ENCODE results near the gene PES1.
"Not testable (repeated sequence)": the region's sequence is repeated elsewhere in the genome, so short reads cannot be mapped to it uniquely, and the experiment has no call there.

The PES1 gene

DNA sequence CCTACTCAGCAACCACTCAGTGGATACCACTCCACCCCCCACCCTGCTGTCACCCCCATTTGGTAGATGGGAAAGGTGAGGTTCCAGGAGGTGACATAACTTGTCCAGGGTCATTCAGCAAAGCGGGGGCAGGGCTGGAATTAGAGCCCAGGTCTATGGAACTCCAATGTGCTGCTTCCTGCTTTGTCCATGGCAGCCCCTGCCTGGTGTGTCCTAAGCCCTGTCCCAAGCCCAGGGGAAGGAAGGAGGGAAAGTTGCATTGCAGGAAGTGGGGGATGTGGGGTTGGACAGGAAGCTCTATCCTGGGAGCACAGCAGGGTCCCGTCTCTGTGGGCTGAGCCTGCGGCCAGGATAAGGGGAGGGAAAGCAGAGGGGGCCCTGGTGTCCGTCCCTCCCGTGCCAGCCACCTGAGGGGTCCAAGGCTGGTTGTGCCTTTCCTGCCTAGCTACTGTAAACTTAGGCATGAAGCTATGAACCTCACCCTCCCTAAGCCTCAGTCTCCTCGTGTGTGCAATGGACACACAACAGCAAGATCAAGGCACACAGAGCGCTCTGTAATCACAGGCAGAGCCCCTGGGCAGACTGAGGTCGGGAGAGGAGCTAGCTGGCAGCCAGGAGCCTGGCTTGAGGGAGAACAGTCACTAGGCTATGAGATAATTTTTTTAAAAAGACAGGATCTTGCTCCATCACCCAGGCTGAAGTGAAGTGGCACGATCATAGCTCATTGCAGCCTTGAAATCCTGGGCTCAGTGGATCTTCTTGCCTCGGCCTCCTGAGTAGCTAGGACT is 30.1 kb downstream of the PES1 start:
- Histone ChIP-seq H3K4me3 (ENCODE audit: low read length) (no peak overlapping the region), H3K9ac (ENCODE audit: low read depth, low read length) (no peak overlapping the region), H3K9me3 (replicated peaks; ENCODE audit: low read length) (no peaks in the 10 kb centered on the region), H3K27me3 (ENCODE audit: control insufficient read depth, insufficient read depth, low read length) (peaks cover 22% of the 10 kb centered on the region), H3K36me3 (ENCODE audit: insufficient read depth, low read length) (no peaks in the 10 kb centered on the region), H3K4me1 (ENCODE audit: control insufficient read depth, insufficient read depth, low read length) (no peaks in the 10 kb centered on the region), H3K4me2 (ENCODE audit: low read length) (no peak overlapping the region)

DNA sequence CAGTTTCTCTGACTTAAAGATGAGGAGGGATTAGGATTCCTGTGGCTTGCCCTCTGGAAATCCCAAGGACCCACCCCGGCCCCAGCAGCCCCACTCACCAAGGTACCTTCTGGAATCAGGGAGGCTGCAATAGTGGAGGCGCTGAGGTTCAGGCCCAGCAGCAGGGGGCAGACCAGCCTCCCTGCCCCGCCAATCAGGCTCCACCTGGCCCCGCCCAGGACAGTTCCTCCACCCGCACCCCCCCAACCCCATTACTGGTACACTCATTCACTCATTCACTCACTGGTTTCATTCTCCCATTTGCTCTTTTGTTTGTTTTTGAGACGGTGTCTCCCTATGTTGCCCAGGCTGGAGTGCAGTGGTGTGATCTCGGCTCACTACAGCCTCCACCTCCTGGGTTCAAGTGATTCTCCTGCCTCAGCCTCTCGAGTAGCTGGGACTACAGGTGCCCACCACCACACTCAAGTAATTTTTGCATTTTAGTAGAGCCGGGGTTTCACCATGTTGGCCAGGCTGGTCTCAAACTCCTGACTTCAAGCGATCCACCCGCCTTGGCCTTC is 31.0 kb downstream of the PES1 start:
- H3K36me3 ChIP-seq (ENCODE audit: insufficient read depth, low read length); H3K4me3 ChIP-seq (ENCODE audit: low read length); H3K4me2 ChIP-seq (ENCODE audit: low read length); H3K9ac ChIP-seq (ENCODE audit: low read depth, low read length); H3K9me3 ChIP-seq (replicated peaks; ENCODE audit: low read length); H3K4me1 ChIP-seq (ENCODE audit: control insufficient read depth, insufficient read depth, low read length): not testable (repeated sequence)
- peaks cover 15% of the 10 kb centered on the region for H3K27me3 ChIP-seq (ENCODE audit: control insufficient read depth, insufficient read depth, low read length)

DNA sequence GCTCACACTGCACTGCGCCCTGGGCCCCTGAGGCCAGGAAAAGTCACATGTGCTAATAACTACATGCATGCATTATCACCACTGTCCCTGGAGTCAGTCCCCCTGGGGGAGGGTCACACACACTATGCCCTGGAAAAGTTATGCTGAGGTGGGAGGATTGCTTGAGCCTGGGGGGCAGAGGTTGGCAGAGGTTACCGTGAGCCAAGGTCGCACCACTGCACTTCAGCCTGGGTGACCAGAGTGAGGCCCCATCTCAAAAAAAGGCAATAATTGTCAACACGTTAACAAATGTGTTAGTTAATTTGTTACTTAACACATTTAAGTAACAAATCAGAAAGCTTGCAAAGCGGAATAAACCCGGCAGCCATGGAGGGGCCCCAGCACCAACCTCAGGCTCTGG is 31.8 kb downstream of the PES1 start:
- no peak overlapping the region for H3K4me3 ChIP-seq (ENCODE audit: low read length)
- H3K9me3 ChIP-seq (replicated peaks; ENCODE audit: low read length): no peaks in the 10 kb centered on the region
- no peaks in the 10 kb centered on the region for H3K36me3 ChIP-seq (ENCODE audit: insufficient read depth, low read length)
- H3K4me2 ChIP-seq (ENCODE audit: low read length): no peak overlapping the region
- no peaks in the 10 kb centered on the region for H3K4me1 ChIP-seq (ENCODE audit: control insufficient read depth, insufficient read depth, low read length)
- peaks cover 7% of the 10 kb centered on the region for H3K27me3 ChIP-seq (ENCODE audit: control insufficient read depth, insufficient read depth, low read length)
- H3K9ac ChIP-seq (ENCODE audit: low read depth, low read length): no peak overlapping the region

DNA sequence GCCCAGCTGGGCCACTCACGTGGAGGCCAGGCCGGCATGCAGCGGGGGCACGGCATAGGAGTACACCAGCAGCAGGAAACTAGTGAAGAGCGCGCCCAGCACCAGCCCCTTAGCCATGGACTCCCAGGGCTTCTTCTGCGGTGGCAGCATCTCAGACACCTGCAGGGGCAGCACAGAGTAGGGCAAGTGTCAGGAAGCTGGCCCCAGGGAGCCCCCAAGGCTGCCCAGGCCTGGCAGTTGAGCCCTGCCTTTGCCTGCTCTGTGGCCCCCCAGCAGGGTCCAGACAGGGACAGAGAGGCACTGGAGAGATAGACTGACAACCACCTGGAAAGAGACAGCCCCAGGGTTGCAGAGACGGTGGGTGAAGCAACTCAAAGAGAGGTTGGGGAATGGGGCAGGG is 34.5 kb downstream of the PES1 start:
- Histone ChIP-seq H3K9ac (ENCODE audit: low read depth, low read length) (no peak overlapping the region), H3K36me3 (ENCODE audit: insufficient read depth, low read length) (no peaks in the 10 kb centered on the region), H3K4me2 (ENCODE audit: low read length) (no peak overlapping the region), H3K4me3 (ENCODE audit: low read length) (no peak overlapping the region), H3K27me3 (ENCODE audit: control insufficient read depth, insufficient read depth, low read length) (no peaks in the 10 kb centered on the region), H3K9me3 (replicated peaks; ENCODE audit: low read length) (no peaks in the 10 kb centered on the region), H3K4me1 (ENCODE audit: control insufficient read depth, insufficient read depth, low read length) (no peaks in the 10 kb centered on the region)

DNA sequence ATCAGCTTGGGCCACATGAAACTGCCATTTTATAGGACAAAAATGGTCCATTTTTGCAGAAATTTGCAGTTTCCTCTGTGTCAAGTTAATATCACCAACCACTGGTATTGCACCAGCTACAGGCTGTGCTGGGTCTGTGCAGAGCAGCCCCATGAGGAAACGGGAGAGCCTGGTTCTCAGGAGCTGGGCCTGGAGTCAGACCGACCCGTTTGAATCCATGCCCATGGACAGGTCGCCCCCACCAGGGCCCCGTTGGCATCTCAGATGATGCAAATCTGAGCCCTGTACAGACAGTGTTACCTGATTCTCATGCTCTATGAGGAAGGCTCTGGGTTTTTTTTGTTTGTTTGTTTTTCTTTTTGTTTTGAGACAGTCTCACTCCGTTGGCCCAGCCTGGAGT is 35.3 kb downstream of the PES1 start:
- no peak overlapping the region for H3K4me2 ChIP-seq (ENCODE audit: low read length)
- H3K4me3 ChIP-seq (ENCODE audit: low read length): no peak overlapping the region
- H3K4me1 ChIP-seq (ENCODE audit: control insufficient read depth, insufficient read depth, low read length): no peaks in the 10 kb centered on the region
- H3K9me3 ChIP-seq (replicated peaks; ENCODE audit: low read length): no peaks in the 10 kb centered on the region
- no peaks in the 10 kb centered on the region for H3K36me3 ChIP-seq (ENCODE audit: insufficient read depth, low read length)
- no peak overlapping the region for H3K9ac ChIP-seq (ENCODE audit: low read depth, low read length)
- no peaks in the 10 kb centered on the region for H3K27me3 ChIP-seq (ENCODE audit: control insufficient read depth, insufficient read depth, low read length)

DNA sequence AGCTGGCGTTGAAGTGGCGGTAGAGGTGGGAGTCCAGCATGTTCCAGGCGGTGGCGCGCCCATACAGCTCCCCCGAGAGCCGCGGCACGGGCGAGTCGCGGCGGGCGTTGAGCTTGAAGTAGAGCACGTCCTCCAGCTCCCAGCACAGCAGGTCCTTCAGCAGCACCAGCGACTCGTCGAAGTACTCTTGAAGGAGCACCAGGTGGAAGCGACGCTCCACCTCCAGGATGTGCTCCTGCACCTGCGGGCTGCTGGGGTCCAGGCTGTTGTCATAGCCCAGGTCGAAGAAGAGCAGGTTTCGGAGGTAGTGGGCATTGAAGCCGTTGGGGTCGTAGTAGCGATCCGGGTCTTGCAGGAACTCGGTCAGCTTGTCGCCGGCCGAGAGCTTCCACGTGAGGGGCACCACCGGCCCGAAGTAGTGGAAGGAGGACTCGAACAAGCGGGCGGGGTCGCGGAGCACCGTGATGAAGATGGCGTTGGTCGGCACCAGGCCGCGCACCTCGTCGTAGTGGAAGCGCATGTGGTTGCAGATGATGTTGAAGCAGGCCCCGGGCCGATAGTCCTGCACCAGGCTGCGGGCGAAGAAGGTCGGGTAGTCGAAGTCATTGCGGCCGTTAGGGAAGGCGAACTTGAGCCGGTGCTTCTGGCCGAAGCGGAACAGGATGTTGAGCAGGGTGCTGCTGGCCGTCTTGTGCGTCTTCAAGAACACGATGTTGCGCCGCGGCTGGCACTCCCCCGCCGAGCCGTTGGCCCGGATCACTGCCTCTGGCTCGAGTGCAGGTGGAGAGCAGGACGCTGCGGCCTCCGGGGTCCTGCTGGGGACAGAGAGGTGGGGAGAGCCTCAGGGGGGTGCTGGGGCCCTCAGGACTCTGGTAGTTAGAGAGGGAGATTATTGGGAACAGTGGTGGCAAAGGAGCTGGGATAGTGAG is 36.2 kb downstream of the PES1 start:
- Histone ChIP-seq H3K27me3 (ENCODE audit: control insufficient read depth, insufficient read depth, low read length) (no peaks in the 10 kb centered on the region), H3K4me1 (ENCODE audit: control insufficient read depth, insufficient read depth, low read length) (no peaks in the 10 kb centered on the region), H3K4me2 (ENCODE audit: low read length) (no peak overlapping the region), H3K9me3 (replicated peaks; ENCODE audit: low read length) (no peaks in the 10 kb centered on the region), H3K9ac (ENCODE audit: low read depth, low read length) (no peak overlapping the region), H3K4me3 (ENCODE audit: low read length) (no peak overlapping the region), H3K36me3 (ENCODE audit: insufficient read depth, low read length) (no peaks in the 10 kb centered on the region)

DNA sequence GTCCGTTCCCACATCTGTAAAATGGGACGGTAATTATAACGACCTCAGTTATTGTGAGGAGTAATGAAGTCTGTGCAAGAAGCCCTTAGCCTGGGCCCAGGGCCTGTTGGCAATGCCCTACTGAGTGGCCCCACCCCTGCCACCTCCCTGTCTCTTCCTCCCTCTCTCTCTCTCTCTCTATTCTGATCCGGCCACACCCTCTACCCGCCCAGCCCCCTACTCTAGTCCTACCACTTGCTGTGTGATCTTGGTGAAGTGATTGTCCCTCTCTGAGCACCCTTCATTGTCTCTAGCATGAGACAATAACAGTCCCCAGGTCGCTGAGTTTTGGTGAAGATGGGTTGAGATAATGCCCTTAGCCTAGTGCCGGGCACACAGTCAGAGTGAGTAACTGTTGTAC is 37.7 kb downstream of the PES1 start:
- Histone ChIP-seq H3K27me3 (ENCODE audit: control insufficient read depth, insufficient read depth, low read length) (peaks cover 9% of the 10 kb centered on the region), H3K4me3 (ENCODE audit: low read length) (no peak overlapping the region), H3K9ac (ENCODE audit: low read depth, low read length) (no peak overlapping the region), H3K9me3 (replicated peaks; ENCODE audit: low read length) (no peaks in the 10 kb centered on the region), H3K4me2 (ENCODE audit: low read length) (no peak overlapping the region), H3K36me3 (ENCODE audit: insufficient read depth, low read length) (no peaks in the 10 kb centered on the region), H3K4me1 (ENCODE audit: control insufficient read depth, insufficient read depth, low read length) (no peaks in the 10 kb centered on the region)

DNA sequence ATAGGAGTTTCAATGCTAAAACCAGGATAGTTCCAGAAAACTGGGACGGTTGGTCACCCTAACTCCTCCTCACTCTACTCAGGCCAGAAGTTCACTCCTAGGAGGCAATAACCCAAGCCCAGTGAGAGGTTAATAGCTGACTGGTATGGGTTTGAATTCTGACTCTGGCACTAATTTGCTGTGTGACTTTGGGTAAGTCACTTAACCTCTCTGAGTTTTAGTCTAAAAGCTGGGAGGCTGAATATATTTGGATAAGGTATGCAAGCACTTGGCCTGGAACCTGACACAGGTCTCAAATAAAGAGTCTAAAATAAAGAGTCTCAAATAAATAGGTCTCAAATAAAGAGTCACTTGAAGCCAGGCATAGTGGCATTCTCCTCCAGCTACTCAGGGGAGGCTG is 39.0 kb downstream of the PES1 start:
- Histone ChIP-seq H3K27me3 (ENCODE audit: control insufficient read depth, insufficient read depth, low read length) (peaks cover 18% of the 10 kb centered on the region), H3K4me2 (ENCODE audit: low read length) (no peak overlapping the region), H3K4me3 (ENCODE audit: low read length) (no peak overlapping the region), H3K9ac (ENCODE audit: low read depth, low read length) (no peak overlapping the region), H3K9me3 (replicated peaks; ENCODE audit: low read length) (no peaks in the 10 kb centered on the region), H3K4me1 (ENCODE audit: control insufficient read depth, insufficient read depth, low read length) (no peaks in the 10 kb centered on the region), H3K36me3 (ENCODE audit: insufficient read depth, low read length) (no peaks in the 10 kb centered on the region)

DNA sequence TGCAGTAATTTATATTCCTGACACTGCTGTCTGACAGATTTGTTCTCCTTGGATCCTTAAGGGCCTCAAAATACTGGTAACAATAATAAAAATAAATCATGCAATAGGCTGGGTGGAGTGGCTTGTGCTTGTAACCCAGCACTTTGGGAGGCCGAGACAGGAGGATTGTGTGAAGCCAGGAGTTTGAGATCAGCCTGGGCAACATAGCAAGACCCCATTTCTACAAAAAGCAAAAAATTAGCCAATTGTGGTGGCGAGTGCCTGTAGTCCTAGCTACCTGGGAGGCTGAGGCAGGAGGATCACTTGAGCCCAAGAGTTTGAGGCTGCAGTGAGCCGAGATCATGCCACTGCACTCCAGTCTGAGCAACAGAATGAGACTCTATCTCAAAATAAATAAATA is 39.9 kb downstream of the PES1 start:
- H3K9me3 ChIP-seq (replicated peaks; ENCODE audit: low read length); H3K9ac ChIP-seq (ENCODE audit: low read depth, low read length); H3K4me2 ChIP-seq (ENCODE audit: low read length); H3K4me1 ChIP-seq (ENCODE audit: control insufficient read depth, insufficient read depth, low read length); H3K36me3 ChIP-seq (ENCODE audit: insufficient read depth, low read length); H3K4me3 ChIP-seq (ENCODE audit: low read length): not testable (repeated sequence)
- peaks cover 25% of the 10 kb centered on the region for H3K27me3 ChIP-seq (ENCODE audit: control insufficient read depth, insufficient read depth, low read length)

DNA sequence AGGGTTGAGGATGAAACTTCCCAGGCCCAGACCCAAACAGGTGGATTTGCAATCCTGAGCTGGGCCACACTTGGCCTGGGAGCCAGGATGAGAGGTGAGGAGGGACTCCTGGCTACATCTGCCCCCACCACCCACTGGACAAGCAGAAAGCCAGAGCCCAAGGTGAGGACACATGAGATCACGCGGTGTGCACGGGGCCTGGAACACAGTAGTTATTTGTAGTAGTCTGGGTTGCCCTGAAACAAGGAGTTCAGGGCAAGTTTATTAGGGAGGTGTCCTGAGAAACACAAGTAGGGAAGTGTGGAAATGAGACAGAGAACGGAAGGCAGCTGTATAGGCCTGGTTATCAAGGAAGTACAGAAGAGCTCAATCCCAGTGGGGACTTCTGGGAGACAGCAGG is 44.5 kb downstream of the PES1 start:
- H3K4me2 ChIP-seq (ENCODE audit: low read length): no peak overlapping the region
- no peaks in the 10 kb centered on the region for H3K36me3 ChIP-seq (ENCODE audit: insufficient read depth, low read length)
- peaks cover 5% of the 10 kb centered on the region for H3K4me1 ChIP-seq (ENCODE audit: control insufficient read depth, insufficient read depth, low read length)
- H3K9me3 ChIP-seq (replicated peaks; ENCODE audit: low read length): no peaks in the 10 kb centered on the region
- no peak overlapping the region for H3K9ac ChIP-seq (ENCODE audit: low read depth, low read length)
- peaks cover 42% of the 10 kb centered on the region for H3K27me3 ChIP-seq (ENCODE audit: control insufficient read depth, insufficient read depth, low read length)
- no peak overlapping the region for H3K4me3 ChIP-seq (ENCODE audit: low read length)

DNA sequence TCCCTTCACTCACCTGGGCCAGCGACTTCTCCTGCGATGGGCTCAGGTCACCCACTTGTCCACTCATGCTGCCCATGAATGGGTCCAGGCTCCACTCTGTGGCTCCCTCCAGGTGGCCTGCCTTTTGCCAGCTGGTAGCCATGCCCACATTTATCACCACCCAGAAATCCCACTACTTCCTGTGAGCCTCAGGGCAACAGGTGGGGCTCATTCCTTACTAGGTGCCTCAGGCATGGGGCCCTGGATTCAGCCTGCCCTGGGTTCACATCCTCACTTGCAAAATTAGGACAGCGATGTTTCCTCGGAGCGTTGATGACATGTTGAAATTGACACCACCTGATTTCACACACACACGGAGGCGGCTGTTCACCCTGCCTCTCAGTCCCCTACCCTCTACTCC is 45.1 kb downstream of the PES1 start, which contains the start of gene SEC14L6:
TSS of gene SEC14L6 (minus strand) at position 126 of the 400 bp plus-strand sequence. CDS start at position 67, 59 bp downstream.
- H3K27me3 ChIP-seq (ENCODE audit: control insufficient read depth, insufficient read depth, low read length): peaks cover 46% of the 10 kb centered on the region

More for the DNA sequence above, 45.1 kb downstream of the PES1 start, which contains the start of gene SEC14L6:
- Histone ChIP-seq H3K36me3 (ENCODE audit: insufficient read depth, low read length) (no peaks in the 10 kb centered on the region), H3K9me3 (replicated peaks; ENCODE audit: low read length) (no peaks in the 10 kb centered on the region), H3K4me3 (ENCODE audit: low read length) (no peak within 1 kb of the TSS), H3K4me1 (ENCODE audit: control insufficient read depth, insufficient read depth, low read length) (peaks cover 9% of the 10 kb centered on the region), H3K9ac (ENCODE audit: low read depth, low read length) (no peak within 1 kb of the TSS), H3K4me2 (ENCODE audit: low read length) (no peak within 1 kb of the TSS)
